Ovary (tissue), 9 donors: ENCODE data around the gene DNAJC12. TPM values are rescaled to one million over a fixed set of nuclear protein-coding genes. Genes with fewer than 3 reads are reported as not detected.

Experiments
- DNase-seq, 5 donors: peaks; one replicate each; pipeline ENCODE4 v3.0.0-alpha.2; 2019 to 2020
- H3K27ac ChIP-seq, 2 donors: fragments of 200-600 bp; one replicate each; pipeline versions ENCODE4 v1.5.1 to v1.8.0; 2019 to 2022
- H3K27me3 ChIP-seq: fragments of 200-600 bp; one replicate; pipeline ENCODE4 v1.8.0; 2022
- H3K36me3 ChIP-seq: fragments of 200-600 bp; sonication (generic); one replicate; pipeline ENCODE4 v1.5.1; 2019
- H3K4me1 ChIP-seq: one replicate; pipeline ENCODE4 v1.8.1; 2013; ENCODE audit warnings: mild to moderate bottlenecking, moderate library complexity; ENCODE audit not compliant: insufficient read depth
- H3K4me3 ChIP-seq: fragments of 200-600 bp; sonication (generic); one replicate; pipeline ENCODE4 v1.5.1; 2017
- H3K9me3 ChIP-seq, 2 donors: fragments of 200-600 bp in 1 of 2; sonication (generic) in 1 of 2; one replicate each; pipeline versions ENCODE4 v1.5.1 to v1.8.1; 2013 to 2019; ENCODE audit warnings: mild to moderate bottlenecking in 1 of 2, moderate library complexity in 1 of 2
- EP300 ChIP-seq: sonication (generic); formaldehyde crosslinking; IDR thresholded peaks from one replicate; pipeline ENCODE4 v1.6.1; 2017; ENCODE audit warnings: antibody characterized with exemption
- POLR2A ChIP-seq: fragments of 450-650 bp; IDR thresholded peaks from one replicate; pipeline ENCODE4 v1.6.1; 2017; ENCODE audit warnings: antibody characterized with exemption, mild to moderate bottlenecking, moderate library complexity
- WGBS, 3 donors: extraction: QIAGEN DNeasy Blood & Tissue Kit in 1 of 3; methylation state at CpG; one replicate each; pipeline versions ENCODE4 v1.1.5 to v1.1.7; 2013 to 2017; 5-methylcytosine and 5-hydroxymethylcytosine counted together
- intact Hi-C, 4 donors: fragments of 100-400 bp; cut with DNase I; formaldehyde crosslinking; loops; one replicate each; pipeline versions ENCODE4 v1.11.0 to v1.15.1; 2022 to 2023
- polyA plus RNA-seq, 2 donors: library from polyadenylated mRNA; stranded (reverse); fragments of 200-250 nt in 1 of 2; fragments of 350-450 nt in 1 of 2; fragmentation: Illumina TruSeq in 1 of 2; extraction: RNeasy Lipid Tissue Mini Kit (QIAGEN cat#74804) in 1 of 2; gene quantifications; one replicate each; pipeline ENCODE4 v1.2.3, GENCODE V29; 2013 to 2014
- total RNA-seq, 7 donors: library from RNA; depleted of rRNA in 2 of 7; stranded (reverse); fragments of >200 nt in 2 of 7; fragmentation: NEBNext Ultra II Directional in 3 of 7; extraction: Animal tissue kit (Norgen Biotek cat#: 25700) in 3 of 7; gene quantifications; one replicate each; pipeline versions ENCODE4 v1.1.0 to v1.2.4, GENCODE V29; 2016 to 2023
- TF ChIP-seq, protein P1 (sequence below), 3 donors: fragments of 450-650 bp in 2 of 3; fragments of 200-600 bp in 1 of 3; IDR thresholded peaks; one replicate each; pipeline versions ENCODE4 v1.5.1 to v1.8.0; 2016 to 2022; ENCODE audit warnings: antibody characterized with exemption in 3 of 3, mild to moderate bottlenecking in 1 of 3
- donor health status: DM: no; HTN: no; CAD: no; lungs with moderate emphysema.
- donor health status: DM: no; HTN: no; CAD: no.
- donor health status: Bipolar disorder and iron deficiency.
- donor health status: DM: yes; HTN: yes; CAD: no.
- donor health status: DM: no; HTN: no; CAD: no.
- donor health status: DM: yes; HTN: yes; CAD: no.

The DNAJC12 gene
- total and polyA plus RNA-seq, 9 donors, result 8.3 to 17.5 (median 11.2) TPM

DNA sequence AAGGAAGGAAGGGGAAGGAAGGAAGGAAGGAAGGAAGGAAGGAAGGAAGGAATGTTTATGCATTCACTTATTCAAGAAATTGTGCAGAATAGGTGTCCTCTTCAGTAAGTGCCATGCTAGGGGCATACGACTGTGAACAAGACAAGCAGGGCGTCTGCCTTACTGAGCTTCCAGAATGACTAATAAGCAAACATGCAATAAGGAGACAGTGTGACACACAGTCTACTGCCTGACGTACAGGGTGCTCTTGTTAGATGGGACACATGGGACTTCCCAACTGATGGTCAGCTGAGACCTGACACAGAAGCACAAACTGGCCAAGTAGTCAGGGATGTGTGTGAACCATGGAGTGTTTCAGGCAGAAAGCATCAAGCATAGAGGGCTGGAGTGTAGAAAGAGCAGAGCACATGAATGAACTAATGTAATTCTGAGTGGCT, 18.2 kb downstream of the DNAJC12 start:
- no peaks in the 10 kb centered on the region for H3K36me3 ChIP-seq
- no peak overlapping the region for H3K27ac ChIP-seq
- H3K4me3 ChIP-seq, result no peak overlapping the region
- no peaks in the 10 kb centered on the region for H3K9me3 ChIP-seq
- TF ChIP-seq POLR2A (no peak), EP300 (no peak)
- TF ChIP-seq, protein P1, sequence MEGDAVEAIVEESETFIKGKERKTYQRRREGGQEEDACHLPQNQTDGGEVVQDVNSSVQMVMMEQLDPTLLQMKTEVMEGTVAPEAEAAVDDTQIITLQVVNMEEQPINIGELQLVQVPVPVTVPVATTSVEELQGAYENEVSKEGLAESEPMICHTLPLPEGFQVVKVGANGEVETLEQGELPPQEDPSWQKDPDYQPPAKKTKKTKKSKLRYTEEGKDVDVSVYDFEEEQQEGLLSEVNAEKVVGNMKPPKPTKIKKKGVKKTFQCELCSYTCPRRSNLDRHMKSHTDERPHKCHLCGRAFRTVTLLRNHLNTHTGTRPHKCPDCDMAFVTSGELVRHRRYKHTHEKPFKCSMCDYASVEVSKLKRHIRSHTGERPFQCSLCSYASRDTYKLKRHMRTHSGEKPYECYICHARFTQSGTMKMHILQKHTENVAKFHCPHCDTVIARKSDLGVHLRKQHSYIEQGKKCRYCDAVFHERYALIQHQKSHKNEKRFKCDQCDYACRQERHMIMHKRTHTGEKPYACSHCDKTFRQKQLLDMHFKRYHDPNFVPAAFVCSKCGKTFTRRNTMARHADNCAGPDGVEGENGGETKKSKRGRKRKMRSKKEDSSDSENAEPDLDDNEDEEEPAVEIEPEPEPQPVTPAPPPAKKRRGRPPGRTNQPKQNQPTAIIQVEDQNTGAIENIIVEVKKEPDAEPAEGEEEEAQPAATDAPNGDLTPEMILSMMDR (IDR thresholded peaks at IDR 0.05), result no peak
- DNase-seq, result no peak
- H3K27me3 ChIP-seq, result no peaks in the 10 kb centered on the region
- 89 to 94% (median 92%) methylated on average over 3 of the region's 3 CpGs for WGBS, 3 donors
- H3K4me1 ChIP-seq, result no peaks in the 10 kb centered on the region
- intact Hi-C loops, result no loop called here

DNA sequence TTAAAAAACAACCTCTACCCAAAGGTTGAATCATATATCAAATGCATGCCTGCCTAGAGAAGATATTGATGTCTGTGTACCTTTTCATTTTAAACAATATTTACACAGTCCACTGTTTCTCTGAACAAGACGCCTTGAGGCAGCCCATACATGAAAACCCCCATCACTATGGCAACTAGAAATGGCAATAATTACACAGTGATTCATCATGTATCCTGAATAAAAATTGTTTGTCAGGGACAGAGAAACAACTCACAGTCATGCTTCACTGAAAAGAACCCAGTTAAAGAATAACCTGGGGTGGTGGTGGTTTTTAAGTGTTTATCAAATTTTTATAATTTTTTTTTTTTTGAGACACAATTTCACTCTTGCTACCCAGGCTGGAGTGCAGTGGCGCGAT, 19.7 kb downstream of the DNAJC12 start:
- TF ChIP-seq EP300 (no peak), POLR2A (no peak)
- TF ChIP-seq, protein P1 (IDR thresholded peaks at IDR 0.05), result no peak
- WGBS, 3 donors, result 89 to 94% (median 91%) methylated on average over 3 of the region's 3 CpGs
- no peak overlapping the region for H3K4me3 ChIP-seq
- H3K4me1 ChIP-seq, result no peaks in the 10 kb centered on the region
- no peaks in the 10 kb centered on the region for H3K27me3 ChIP-seq
- no peak overlapping the region for H3K27ac ChIP-seq
- H3K36me3 ChIP-seq, result no peaks in the 10 kb centered on the region
- no peak for DNase-seq
- intact Hi-C loops, result no loop called here
- H3K9me3 ChIP-seq, result no peaks in the 10 kb centered on the region

DNA sequence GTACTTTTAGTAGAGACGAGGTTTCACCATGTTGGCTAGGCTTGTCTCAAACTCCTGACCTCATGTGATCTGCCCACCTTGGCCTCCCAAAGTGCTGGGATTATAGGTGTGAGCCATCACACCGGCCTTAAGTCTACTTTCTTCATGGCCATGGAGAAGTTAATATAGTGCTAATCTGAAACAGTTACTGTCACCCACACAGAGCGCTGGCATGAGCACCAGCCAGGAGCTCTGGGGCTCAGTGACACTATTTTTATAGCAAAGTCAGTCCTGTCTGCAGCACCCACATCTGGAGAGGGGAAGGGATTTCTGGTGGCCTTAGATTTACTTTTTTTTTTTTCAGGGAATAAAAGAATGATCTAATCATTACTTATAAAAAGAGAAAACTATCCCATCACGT, 21.3 kb downstream of the DNAJC12 start:
- 79 to 84% (median 81%) methylated on average over 4 of the region's 4 CpGs for WGBS, 3 donors
- H3K27me3 ChIP-seq, result no peaks in the 10 kb centered on the region
- H3K9me3 ChIP-seq, result no peaks in the 10 kb centered on the region
- H3K27ac ChIP-seq, result no peak overlapping the region
- no peaks in the 10 kb centered on the region for H3K4me1 ChIP-seq
- H3K4me3 ChIP-seq, result no peak overlapping the region
- intact Hi-C loops, result no loop called here
- DNase-seq, result no peak
- TF ChIP-seq POLR2A (no peak), EP300 (no peak)
- TF ChIP-seq, protein P1 (IDR thresholded peaks at IDR 0.05), result no peak
- no peaks in the 10 kb centered on the region for H3K36me3 ChIP-seq

DNA sequence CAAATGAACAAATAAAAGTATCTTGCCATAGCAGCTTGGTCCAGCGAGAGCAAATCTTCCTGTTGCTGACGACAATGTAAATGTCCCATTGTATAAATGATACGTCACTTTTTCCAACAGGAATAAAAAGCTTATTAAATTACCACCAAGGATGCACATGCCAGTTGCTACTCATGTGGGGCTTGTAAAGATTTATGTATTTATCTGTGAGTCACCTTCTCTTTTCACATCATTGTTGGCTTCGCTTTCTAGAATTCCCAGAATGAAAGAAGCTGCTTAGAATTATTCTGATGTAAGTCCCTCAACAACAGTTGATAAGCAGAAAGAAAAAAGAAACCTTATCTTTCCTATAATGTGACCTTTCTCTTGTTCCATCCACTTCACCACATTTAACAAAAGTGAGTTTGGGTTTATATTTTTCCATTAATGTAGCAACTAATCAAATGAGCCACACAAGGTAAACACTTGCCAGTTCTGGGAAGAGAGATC, 22.4 kb downstream of the DNAJC12 start:
- TF ChIP-seq POLR2A (no peak), EP300 (no peak)
- TF ChIP-seq, protein P1 (IDR thresholded peaks at IDR 0.05), result no peak
- DNase-seq, result no peak
- intact Hi-C loops, result no loop called here

More for the DNA sequence above, 22.4 kb downstream of the DNAJC12 start:
- Histone ChIP-seq H3K4me3 (no peak overlapping the region), H3K27ac (no peak overlapping the region), H3K36me3 (no peaks in the 10 kb centered on the region), H3K27me3 (no peaks in the 10 kb centered on the region), H3K9me3 (no peaks in the 10 kb centered on the region), H3K4me1 (no peaks in the 10 kb centered on the region)
- 89 to 94% (median 89%) methylated on average over 4 of the region's 4 CpGs for WGBS, 3 donors
